Liver (tissue), 9 donors: ENCODE data around the gene YPEL2. TPM values are rescaled to one million over a fixed set of nuclear protein-coding genes. Genes with fewer than 3 reads are reported as not detected.
A peak's percentile ranks its signal among the peaks of the same experiment; 100 is the strongest.

Experiments
- DNase-seq: peaks from one replicate; pipeline ENCODE4 v3.0.0-alpha.2; 2017; ENCODE audit warnings: low spot score
- H3K27ac ChIP-seq, 2 donors: one replicate each; pipeline ENCODE4 v1.7.0; 2013; ENCODE audit warnings: inconsistent platforms in 2 of 2, low read length in 2 of 2, control low read depth in 1 of 2, low read depth in 1 of 2, mild to moderate bottlenecking in 1 of 2
- H3K27me3 ChIP-seq, 4 donors: one replicate each; pipeline versions ENCODE4 v1.6.1 to v1.7.0; 2013; ENCODE audit warnings: low read length in 3 of 4, inconsistent platforms in 1 of 4, mild to moderate bottlenecking in 1 of 4, moderate library complexity in 1 of 4; ENCODE audit not compliant: control insufficient read depth in 4 of 4, insufficient read depth in 4 of 4
- H3K36me3 ChIP-seq, 4 donors: one replicate each; pipeline versions ENCODE4 v1.6.1 to v1.7.0; 2013; ENCODE audit warnings: low read length in 3 of 4, mild to moderate bottlenecking in 3 of 4, low read depth in 1 of 4, moderate library complexity in 1 of 4; ENCODE audit not compliant: control insufficient read depth in 4 of 4, insufficient read depth in 3 of 4
- H3K4me1 ChIP-seq, 4 donors: one replicate each; pipeline versions ENCODE4 v1.6.1 to v1.7.0; 2013; ENCODE audit warnings: low read length in 3 of 4, mild to moderate bottlenecking in 3 of 4, moderate library complexity in 1 of 4; ENCODE audit not compliant: control insufficient read depth in 4 of 4, insufficient read depth in 4 of 4
- H3K4me3 ChIP-seq, 3 donors: one replicate each; pipeline versions ENCODE4 v1.6.1 to v1.7.0; 2013; ENCODE audit warnings: low read length in 3 of 3, control low read depth in 1 of 3, low read depth in 1 of 3, mild to moderate bottlenecking in 1 of 3
- H3K9ac ChIP-seq, 2 donors: one replicate each; pipeline ENCODE4 v1.7.0; 2013; ENCODE audit warnings: low read length in 2 of 2, mild to moderate bottlenecking in 2 of 2, moderate library complexity in 2 of 2, control low read depth in 1 of 2, low read depth in 1 of 2
- H3K9me3 ChIP-seq, 4 donors: one replicate each; pipeline versions ENCODE4 v1.6.1 to v1.7.0; 2013; ENCODE audit warnings: low read length in 3 of 4; ENCODE audit not compliant: control insufficient read depth in 4 of 4
- CTCF ChIP-seq: fragments of 150-350 bp; IDR thresholded peaks from 2 replicates; pipeline ENCODE4 v1.5.1; 2017; ENCODE audit warnings: improper control_type of control experiment, low read depth, low read length; ENCODE audit not compliant: missing input control
- FOXA2 ChIP-seq: IDR thresholded peaks from 2 replicates; pipeline ENCODE4 v1.6.1; 2016; ENCODE audit warnings: antibody characterized with exemption
- GABPA ChIP-seq, 2 donors: IDR thresholded peaks in 1 of 2; conservative IDR thresholded peaks in 1 of 2; 2 replicates each; pipeline ENCODE4 v1.6.1; 2016; ENCODE audit warnings: antibody characterized with exemption in 2 of 2, mild to moderate bottlenecking in 1 of 2, moderate library complexity in 1 of 2
- HNF4A ChIP-seq, 2 donors: conservative IDR thresholded peaks; 2 replicates each; pipeline ENCODE4 v1.6.1; 2016; ENCODE audit warnings: antibody characterized with exemption in 2 of 2, mild to moderate bottlenecking in 2 of 2
- HNF4G ChIP-seq: IDR thresholded peaks from 2 replicates; pipeline ENCODE4 v1.6.1; 2016; ENCODE audit warnings: antibody characterized with exemption
- JUND ChIP-seq, 2 donors: IDR thresholded peaks; 2 replicates each; pipeline ENCODE4 v1.6.1; 2016; ENCODE audit warnings: antibody characterized with exemption in 2 of 2
- MAX ChIP-seq: IDR thresholded peaks from 2 replicates; pipeline ENCODE4 v1.6.1; 2016; ENCODE audit warnings: antibody characterized with exemption
- REST ChIP-seq: IDR thresholded peaks from 2 replicates; pipeline ENCODE4 v1.6.1; 2016; ENCODE audit warnings: antibody characterized with exemption, mild to moderate bottlenecking
- RXRA ChIP-seq, 2 donors: IDR thresholded peaks; 2 replicates each; pipeline ENCODE4 v1.6.1; 2017 to 2018; ENCODE audit warnings: antibody characterized with exemption in 2 of 2, mild to moderate bottlenecking in 1 of 2
- TAF1 ChIP-seq: conservative IDR thresholded peaks from 2 replicates; pipeline ENCODE4 v1.6.1; 2016; ENCODE audit warnings: antibody characterized with exemption, mild to moderate bottlenecking
- YY1 ChIP-seq: IDR thresholded peaks from 2 replicates; pipeline ENCODE4 v1.6.1; 2016; ENCODE audit warnings: antibody characterized with exemption, mild to moderate bottlenecking
- WGBS: extraction: QIAGEN DNeasy Blood & Tissue Kit; methylation state at CpG from one replicate; pipeline ENCODE4 v1.1.7; 2013; 5-methylcytosine and 5-hydroxymethylcytosine counted together
- polyA plus RNA-seq, 2 donors: library from polyadenylated mRNA; stranded (reverse) in 1 of 2; unstranded in 1 of 2; fragments of 200-250 nt in 1 of 2; fragments of >200 nt in 1 of 2; fragmentation: Nextera tagmentation in 1 of 2; extraction: Ambion mirVana in 1 of 2; gene quantifications; one replicate each; pipeline versions ENCODE4 v1.2.1 to v1.2.3, GENCODE V29; 2013 to 2015
- total RNA-seq, 2 donors: library from RNA; depleted of rRNA; stranded (reverse); fragments of >200 nt; gene quantifications; one replicate each; pipeline ENCODE4 v1.2.3, GENCODE V29; 2014
- TF ChIP-seq, protein P1 (sequence below): IDR thresholded peaks from 2 replicates; pipeline ENCODE4 v1.6.1; 2016; ENCODE audit warnings: antibody characterized with exemption
- donor health status: healthy.
- donor health status: healthy.
- donor health status: healthy.
- donor health status: healthy.
- donor health status: healthy.

YPEL2 gene
- total and polyA plus RNA-seq, 4 donors = 4.2 to 23.8 (median 11.3) TPM

DNA sequence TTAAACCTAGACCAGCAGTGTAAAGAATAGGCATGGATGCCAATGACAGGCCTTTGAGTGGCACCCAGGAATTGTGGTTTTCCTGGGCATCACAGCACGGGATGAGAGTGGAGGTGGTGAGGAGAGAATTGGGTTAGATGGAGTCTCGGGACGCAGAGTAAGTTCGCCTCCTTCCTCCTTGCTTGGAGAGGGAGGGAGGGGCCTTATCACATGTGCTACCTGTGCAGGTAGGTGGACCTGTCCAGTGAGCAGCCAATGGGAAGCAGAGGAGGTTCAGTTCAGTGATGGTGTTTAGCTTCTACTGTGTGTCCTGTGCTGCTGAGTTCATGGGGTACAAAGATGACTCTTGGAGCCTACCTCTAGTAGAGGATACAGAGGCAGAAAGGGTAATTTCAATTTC lies 14.9 kb downstream of the YPEL2 start:
- H3K4me1 ChIP-seq = peaks cover 7 to 43% (median 30%) of the 10 kb centered on the region in 4 donors
- no peak overlapping the region for H3K9ac ChIP-seq
- TF ChIP-seq CTCF (no peak), RXRA (IDR thresholded peaks at IDR 0.05) (no peak), JUND (IDR thresholded peaks at IDR 0.05) (no peak), HNF4G (no peak), YY1 (no peak), MAX (no peak), FOXA2 (no peak), HNF4A (conservative IDR thresholded peaks at IDR 0.05) (no peak)
- DNase-seq = no peak
- WGBS = 94% methylated on average over 4 of the region's 4 CpGs
- peaks cover 0 to 6% (median 0%) of the 10 kb centered on the region in 4 donors for H3K36me3 ChIP-seq
- H3K9me3 ChIP-seq = no peaks in the 10 kb centered on the region
- H3K27ac ChIP-seq = no peak overlapping the region
- no peak overlapping the region for H3K4me3 ChIP-seq
- H3K27me3 ChIP-seq = no peaks in the 10 kb centered on the region

DNA sequence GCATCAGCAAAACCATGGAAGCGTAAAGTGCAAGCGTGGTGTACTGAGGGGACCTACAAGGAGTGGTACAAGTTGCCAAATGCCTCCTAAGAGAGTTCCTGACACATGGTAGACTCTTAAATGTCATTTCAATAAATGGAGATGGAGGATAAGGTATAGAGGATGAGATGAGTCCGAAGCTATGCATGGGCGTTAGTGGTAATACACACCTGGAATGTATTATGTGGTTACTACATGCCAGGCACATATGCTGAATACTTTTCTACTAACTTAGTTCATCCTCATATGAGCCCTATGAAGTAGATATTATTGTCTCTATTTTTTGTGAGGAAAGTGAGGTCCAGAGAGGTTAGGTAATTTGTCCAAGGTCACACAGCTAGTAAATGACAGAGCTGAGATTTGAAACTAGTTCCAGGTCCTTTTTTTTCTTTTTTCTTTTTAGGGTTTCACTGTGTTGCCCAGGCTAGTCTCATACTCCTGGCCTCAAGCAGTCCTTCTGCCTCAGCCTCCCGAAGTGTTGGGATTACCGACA lies 15.5 kb downstream of the YPEL2 start:
- no peak for DNase-seq
- H3K9ac ChIP-seq = no peak overlapping the region
- 98% methylated on average over 6 of the region's 6 CpGs for WGBS
- TF ChIP-seq TAF1 (no peak), HNF4G (no peak), GABPA (IDR thresholded peaks at IDR 0.05 in 1 of 2, conservative IDR thresholded peaks at IDR 0.05 in 1 of 2) (no peak)
- TF ChIP-seq, protein P1, sequence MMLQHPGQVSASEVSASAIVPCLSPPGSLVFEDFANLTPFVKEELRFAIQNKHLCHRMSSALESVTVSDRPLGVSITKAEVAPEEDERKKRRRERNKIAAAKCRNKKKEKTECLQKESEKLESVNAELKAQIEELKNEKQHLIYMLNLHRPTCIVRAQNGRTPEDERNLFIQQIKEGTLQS = no peak
- no peaks in the 10 kb centered on the region for H3K27me3 ChIP-seq
- H3K4me1 ChIP-seq = peaks cover 7 to 37% (median 25%) of the 10 kb centered on the region in 4 donors
- no peak overlapping the region for H3K27ac ChIP-seq
- no peak overlapping the region for H3K4me3 ChIP-seq
- H3K36me3 ChIP-seq = peaks cover 0 to 6% (median 0%) of the 10 kb centered on the region in 4 donors
- H3K9me3 ChIP-seq = no peaks in the 10 kb centered on the region

GRCh38 chr17:59347975-59348391 lies 16.5 kb downstream of the YPEL2 start:
- no peak overlapping the region for H3K9ac ChIP-seq
- H3K4me3 ChIP-seq = no peak overlapping the region
- H3K4me1 ChIP-seq = peaks cover 9 to 28% (median 21%) of the 10 kb centered on the region in 4 donors
- no peaks in the 10 kb centered on the region for H3K27me3 ChIP-seq
- H3K36me3 ChIP-seq = peaks cover 0 to 6% (median 1%) of the 10 kb centered on the region in 4 donors
- TF ChIP-seq RXRA (IDR thresholded peaks at IDR 0.05) (no peak), REST (no peak), YY1 (no peak)
- H3K27ac ChIP-seq = peak overlapping the region in 1 of 2 donors; percentile 25
- WGBS = 82% methylated on average over 7 of the region's 7 CpGs
- no peak for DNase-seq
- H3K9me3 ChIP-seq = no peaks in the 10 kb centered on the region
